Esophagus muscularis mucosa (tissue), 4 donors: Measurements from ENCODE around the gene LRRC10B. TPM values are rescaled to one million over a fixed set of nuclear protein-coding genes. Genes with fewer than 3 reads are reported as not detected.

Experiments
- DNase-seq: peaks from one replicate; pipeline ENCODE4 v3.0.0-alpha.2; 2017; ENCODE audit errors: extremely low spot score
- H3K27ac ChIP-seq, 4 donors: fragments of 200-600 bp; sonication (generic); replicated peaks in 1 of 4; 1 replicate in 3 of 4; 2 replicates in 1 of 4; pipeline ENCODE4 v1.5.1; 2016 to 2019; ENCODE audit warnings: mild to moderate bottlenecking in 1 of 4
- H3K27me3 ChIP-seq, 4 donors: fragments of 200-600 bp; sonication (generic); one replicate each; pipeline versions ENCODE4 v1.5.1 to v1.6.0; 2016 to 2019
- H3K36me3 ChIP-seq, 4 donors: fragments of 200-600 bp; sonication (generic); one replicate each; pipeline ENCODE4 v1.5.1; 2016 to 2019
- H3K4me1 ChIP-seq, 4 donors: fragments of 200-600 bp; sonication (generic); one replicate each; pipeline ENCODE4 v1.5.1; 2016 to 2019
- H3K4me3 ChIP-seq, 4 donors: fragments of 200-600 bp; sonication (generic); 1 replicate in 2 of 4; 2 replicates in 2 of 4; pipeline ENCODE4 v1.5.1; 2016 to 2019; ENCODE audit warnings: mild to moderate bottlenecking in 4 of 4, moderate library complexity in 1 of 4
- H3K9me3 ChIP-seq, 4 donors: fragments of 200-600 bp; sonication (generic); 1 replicate in 3 of 4; 2 replicates in 1 of 4; pipeline ENCODE4 v1.5.1; 2016 to 2019
- EP300 ChIP-seq: sonication (generic); formaldehyde crosslinking; IDR thresholded peaks from one replicate; pipeline ENCODE4 v1.6.1; 2017; ENCODE audit warnings: antibody characterized with exemption
- POLR2A ChIP-seq: fragments of 450-650 bp; IDR thresholded peaks from one replicate; pipeline ENCODE4 v1.6.1; 2017; ENCODE audit warnings: antibody characterized with exemption, moderate library complexity, mild to moderate bottlenecking, low read depth
- POLR2AphosphoS5 ChIP-seq, 2 donors: sonication (generic); formaldehyde crosslinking; IDR thresholded peaks; one replicate each; pipeline ENCODE4 v1.6.1; 2017; ENCODE audit warnings: antibody characterized with exemption in 2 of 2
- WGBS: methylation state at CpG from one replicate; pipeline ENCODE4 v1.1.5; 2018; 5-methylcytosine and 5-hydroxymethylcytosine counted together
- intact Hi-C: fragments of 100-400 bp; cut with DNase I; formaldehyde crosslinking; loops from one replicate; pipeline ENCODE4 v1.15.1; 2023
- total RNA-seq, 4 donors: library from RNA; depleted of rRNA; stranded (reverse); fragments of >200 nt; gene quantifications; one replicate each; pipeline versions ENCODE4 v1.1.0 to v1.2.1, GENCODE V29; 2016
- TF ChIP-seq, protein P1 (sequence below), 3 experiments: fragments of 200-600 bp in 2 of 3; fragments of 450-650 bp in 1 of 3; sonication (generic) in 2 of 3; IDR thresholded peaks; one replicate each; pipeline ENCODE4 v1.5.1; 2017 to 2019; ENCODE audit warnings: antibody characterized with exemption in 3 of 3, mild to moderate bottlenecking in 2 of 3, moderate library complexity in 1 of 3

Gene LRRC10B
- total RNA-seq, 4 donors from 2014 or later: 1.3 to 2.2 (median 2.0) TPM; not detected in 1

GRCh38 chr11:61538636-61538961, 30.1 kb downstream of the LRRC10B start:
- intact Hi-C loops: no loop called here
- H3K4me1 ChIP-seq: peaks cover 5 to 29% (median 8%) of the 10 kb centered on the region in 4 donors
- H3K9me3 ChIP-seq: no peaks in the 10 kb centered on the region
- H3K27ac ChIP-seq: no peak overlapping the region
- TF ChIP-seq, protein P1, sequence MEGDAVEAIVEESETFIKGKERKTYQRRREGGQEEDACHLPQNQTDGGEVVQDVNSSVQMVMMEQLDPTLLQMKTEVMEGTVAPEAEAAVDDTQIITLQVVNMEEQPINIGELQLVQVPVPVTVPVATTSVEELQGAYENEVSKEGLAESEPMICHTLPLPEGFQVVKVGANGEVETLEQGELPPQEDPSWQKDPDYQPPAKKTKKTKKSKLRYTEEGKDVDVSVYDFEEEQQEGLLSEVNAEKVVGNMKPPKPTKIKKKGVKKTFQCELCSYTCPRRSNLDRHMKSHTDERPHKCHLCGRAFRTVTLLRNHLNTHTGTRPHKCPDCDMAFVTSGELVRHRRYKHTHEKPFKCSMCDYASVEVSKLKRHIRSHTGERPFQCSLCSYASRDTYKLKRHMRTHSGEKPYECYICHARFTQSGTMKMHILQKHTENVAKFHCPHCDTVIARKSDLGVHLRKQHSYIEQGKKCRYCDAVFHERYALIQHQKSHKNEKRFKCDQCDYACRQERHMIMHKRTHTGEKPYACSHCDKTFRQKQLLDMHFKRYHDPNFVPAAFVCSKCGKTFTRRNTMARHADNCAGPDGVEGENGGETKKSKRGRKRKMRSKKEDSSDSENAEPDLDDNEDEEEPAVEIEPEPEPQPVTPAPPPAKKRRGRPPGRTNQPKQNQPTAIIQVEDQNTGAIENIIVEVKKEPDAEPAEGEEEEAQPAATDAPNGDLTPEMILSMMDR (IDR thresholded peaks at IDR 0.05): no peak
- TF ChIP-seq POLR2AphosphoS5 (IDR thresholded peaks at IDR 0.05): no peak
- H3K27me3 ChIP-seq: peaks cover 0 to 53% (median 0%) of the 10 kb centered on the region in 4 donors
- H3K36me3 ChIP-seq: no peaks in the 10 kb centered on the region
- no peak for DNase-seq
- H3K4me3 ChIP-seq: no peak overlapping the region
- WGBS: 93% methylated on average over 9 of the region's 9 CpGs

DNA sequence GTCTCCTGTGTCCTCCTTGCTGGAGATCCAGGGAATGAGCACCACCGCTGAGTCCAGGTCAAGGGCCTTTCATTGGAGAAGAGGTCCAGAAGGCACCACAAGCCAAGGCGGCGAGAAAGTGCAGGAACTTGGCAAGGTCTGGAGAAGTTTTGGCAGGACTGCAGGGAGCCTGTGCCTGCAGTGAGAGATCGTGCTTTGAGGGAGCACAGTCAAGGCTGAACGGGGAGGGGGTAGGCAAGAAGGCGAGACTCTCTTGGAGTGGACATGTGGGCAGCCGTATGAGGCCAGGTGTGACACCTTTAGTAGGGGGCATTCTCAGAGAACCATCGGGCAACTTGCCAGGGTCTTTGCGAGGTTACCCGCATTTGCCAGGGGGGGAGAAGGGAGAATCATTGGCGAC, 30.5 kb downstream of the LRRC10B start:
- Histone ChIP-seq H3K27ac (no peak overlapping the region), H3K4me1 (peaks cover 5 to 29% (median 8%) of the 10 kb centered on the region in 4 donors), H3K36me3 (no peaks in the 10 kb centered on the region), H3K9me3 (no peaks in the 10 kb centered on the region), H3K4me3 (no peak overlapping the region), H3K27me3 (peaks cover 0 to 49% (median 0%) of the 10 kb centered on the region in 4 donors)
- no peak for DNase-seq
- no peak for TF ChIP-seq POLR2A
- no peak for TF ChIP-seq POLR2AphosphoS5 (IDR thresholded peaks at IDR 0.05)
- TF ChIP-seq, protein P1 (IDR thresholded peaks at IDR 0.05): no peak
- TF ChIP-seq EP300: no peak
- WGBS: 76% methylated on average over 11 of the region's 11 CpGs
- intact Hi-C loops: no loop called here

DNA sequence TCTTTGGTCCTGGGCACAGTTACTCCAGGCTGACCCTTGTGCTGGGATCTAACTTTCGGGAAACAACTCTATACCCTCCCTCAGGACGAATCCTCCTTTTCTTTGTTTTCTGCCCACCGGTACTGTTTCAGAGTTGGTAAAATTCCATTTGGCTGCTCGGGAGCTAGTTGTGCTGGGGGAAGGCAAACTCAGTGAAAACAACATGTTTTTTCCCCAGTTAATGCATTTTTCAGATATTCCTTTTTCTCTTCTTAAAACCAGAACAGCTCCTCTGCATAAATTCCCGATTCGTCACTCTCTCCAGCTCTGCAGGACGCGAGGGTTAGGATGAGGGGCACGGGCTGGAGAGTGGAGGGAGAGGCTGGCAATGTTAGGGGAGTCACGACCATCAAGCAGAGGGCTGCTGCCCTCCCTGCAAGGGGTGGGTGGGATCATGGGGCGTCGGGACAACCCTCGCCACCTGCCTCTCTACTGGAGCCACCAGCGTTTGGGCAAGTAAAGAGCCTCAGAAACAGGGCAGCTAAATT, 31.3 kb downstream of the LRRC10B start:
- intact Hi-C loops: loop anchor here (10.0 kb wide), 1 partner anchor 85 kb away; no protein-coding TSS in a partner anchor
- H3K4me1 ChIP-seq: peaks cover 5 to 26% (median 8%) of the 10 kb centered on the region in 4 donors
- WGBS: 68% methylated on average over 14 of the region's 14 CpGs

DNA sequence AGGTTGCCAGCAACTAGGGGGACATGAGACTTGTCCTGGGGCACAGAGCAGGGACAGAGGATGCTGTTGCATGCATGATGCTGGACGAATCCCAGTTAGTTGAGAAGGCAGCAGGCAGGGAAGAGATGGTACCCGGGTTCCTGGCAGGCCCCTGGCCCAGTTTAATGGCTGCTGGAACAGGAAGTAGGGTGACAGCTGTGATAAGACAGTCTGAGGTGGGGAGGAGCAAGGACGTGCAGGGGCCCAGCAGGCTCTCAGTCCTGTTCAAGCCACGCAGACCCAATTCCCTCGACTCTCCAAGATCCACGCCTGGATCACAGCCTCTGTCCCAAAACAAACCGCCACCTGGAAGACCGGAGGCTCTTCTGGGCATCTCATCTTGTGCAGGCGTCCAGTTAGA, 32.0 kb downstream of the LRRC10B start:
- Histone ChIP-seq H3K4me3 (no peak overlapping the region), H3K36me3 (no peaks in the 10 kb centered on the region), H3K9me3 (no peaks in the 10 kb centered on the region), H3K27ac (no peak overlapping the region), H3K27me3 (peaks cover 0 to 48% (median 0%) of the 10 kb centered on the region in 4 donors), H3K4me1 (peaks cover 5 to 22% (median 8%) of the 10 kb centered on the region in 4 donors)
- TF ChIP-seq POLR2AphosphoS5 (IDR thresholded peaks at IDR 0.05): no peak
- TF ChIP-seq EP300: no peak
- TF ChIP-seq POLR2A: no peak
- TF ChIP-seq, protein P1 (IDR thresholded peaks at IDR 0.05): no peak
- WGBS: 54% methylated on average over 8 of the region's 9 CpGs
- intact Hi-C loops: loop anchor here (10.0 kb wide), 1 partner anchor 84 kb away; no protein-coding TSS in a partner anchor
- no peak for DNase-seq

More for the DNA sequence above, 31.3 kb downstream of the LRRC10B start:
- no peak overlapping the region for H3K27ac ChIP-seq
- no peaks in the 10 kb centered on the region for H3K36me3 ChIP-seq
- H3K9me3 ChIP-seq: no peaks in the 10 kb centered on the region
- no peak overlapping the region for H3K4me3 ChIP-seq
- TF ChIP-seq POLR2AphosphoS5 (IDR thresholded peaks at IDR 0.05): no peak
- TF ChIP-seq, protein P1 (IDR thresholded peaks at IDR 0.05): no peak
- TF ChIP-seq EP300: no peak
- TF ChIP-seq POLR2A: no peak
- peaks cover 0 to 48% (median 0%) of the 10 kb centered on the region in 4 donors for H3K27me3 ChIP-seq
- no peak for DNase-seq

DNA sequence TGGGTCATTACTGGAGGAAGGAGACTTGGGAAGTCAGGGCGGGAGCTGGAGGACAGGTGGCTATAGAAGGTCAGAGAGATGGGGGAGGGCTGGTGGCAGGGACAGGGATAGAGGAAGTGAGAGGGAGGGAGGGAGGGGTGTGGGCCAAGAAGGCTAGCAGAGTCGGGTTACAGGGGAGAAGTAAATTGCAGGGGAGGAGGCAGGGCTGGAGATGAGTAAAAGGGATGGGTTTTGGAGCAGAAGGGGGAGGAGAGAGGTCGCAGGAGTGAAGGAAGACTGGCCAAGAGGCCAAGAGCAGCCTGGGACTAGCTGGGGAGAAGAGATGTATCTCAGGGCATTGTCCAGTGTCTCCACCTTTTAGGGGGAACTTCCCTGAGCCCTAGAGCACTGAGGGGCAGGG, 33.0 kb downstream of the LRRC10B start:
- DNase-seq: no peak
- WGBS: 36% methylated on average over 3 of the region's 3 CpGs
- H3K27me3 ChIP-seq: peaks cover 0 to 48% (median 10%) of the 10 kb centered on the region in 4 donors
- intact Hi-C loops: loop anchor here (10.0 kb wide), 1 partner anchor 83 kb away; no protein-coding TSS in a partner anchor
- no peak overlapping the region for H3K27ac ChIP-seq
- peaks cover 5 to 19% (median 9%) of the 10 kb centered on the region in 4 donors for H3K4me1 ChIP-seq
- H3K9me3 ChIP-seq: no peaks in the 10 kb centered on the region
- no peak overlapping the region for H3K4me3 ChIP-seq
- no peak for TF ChIP-seq POLR2A
- no peak for TF ChIP-seq POLR2AphosphoS5 (IDR thresholded peaks at IDR 0.05)
- TF ChIP-seq, protein P1 (IDR thresholded peaks at IDR 0.05): no peak
- TF ChIP-seq EP300: no peak
- H3K36me3 ChIP-seq: no peaks in the 10 kb centered on the region
